ENCODE data around the gene GBP1.
"Not testable (repeated sequence)": the region's sequence is repeated elsewhere in the genome, so short reads cannot be mapped to it uniquely, and the experiment has no call there.

The GBP1 gene

DNA sequence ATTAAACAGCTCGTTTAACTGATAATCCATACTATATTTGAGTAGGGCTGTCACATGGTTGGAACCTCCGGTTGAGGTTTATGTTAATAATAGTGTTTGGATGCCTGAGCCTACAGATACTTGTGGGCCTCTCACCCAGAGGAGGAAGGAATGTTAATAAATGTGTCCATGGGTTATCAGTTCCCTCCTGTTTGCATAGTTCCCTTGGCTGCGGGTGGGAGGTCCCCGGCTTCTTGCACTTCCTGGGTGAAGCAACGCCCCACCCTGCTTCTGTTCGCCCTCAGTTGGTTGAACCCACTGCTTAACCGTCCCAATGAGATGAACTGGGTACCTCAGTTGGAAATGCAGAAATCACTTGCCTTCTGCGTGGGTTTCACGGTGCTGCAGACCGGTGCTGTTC is 23.6 kb upstream of the GBP1 start:
- no peak for DNase-seq
- H3K36me3 ChIP-seq (ENCODE audit: control insufficient read depth, insufficient read depth, low read length): no peaks in the 10 kb centered on the region
- no peaks in the 10 kb centered on the region for H3K4me1 ChIP-seq (ENCODE audit: control insufficient read depth, insufficient read depth, low read length, poor library complexity, severe bottlenecking)
- H3K9me3 ChIP-seq (ENCODE audit: control insufficient read depth, low read length): no peaks in the 10 kb centered on the region
- H3K4me3 ChIP-seq (ENCODE audit: insufficient read depth, low read depth, low read length, poor library complexity, severe bottlenecking): no peak overlapping the region
- no peak overlapping the region for H3K27ac ChIP-seq (ENCODE audit: insufficient read depth, low read length, poor library complexity, severe bottlenecking)
- H3K27me3 ChIP-seq (replicated peaks; ENCODE audit: control insufficient read depth, insufficient read depth, low read length, poor library complexity, severe bottlenecking): peaks cover 2% of the 10 kb centered on the region

DNA sequence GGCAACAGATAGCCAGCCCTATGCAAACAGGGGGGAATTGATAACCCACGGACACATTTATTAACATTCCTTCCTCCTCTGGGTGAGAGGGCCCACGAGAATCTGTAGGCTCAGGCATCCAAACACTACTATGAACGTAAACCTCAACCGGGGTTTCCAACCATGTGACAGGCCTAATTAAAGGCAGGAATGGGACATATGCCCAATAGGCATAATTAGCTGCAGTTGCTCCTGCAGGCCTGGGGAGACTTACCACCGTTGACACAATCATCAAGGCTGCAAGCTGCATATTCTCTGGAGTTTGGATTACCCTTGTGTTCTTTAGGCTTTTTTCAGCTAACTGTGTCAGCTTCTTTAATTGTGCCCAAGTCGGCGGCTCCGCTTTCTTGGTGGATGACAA is 22.2 kb upstream of the GBP1 start:
- no peaks in the 10 kb centered on the region for H3K27me3 ChIP-seq (replicated peaks; ENCODE audit: control insufficient read depth, insufficient read depth, low read length, poor library complexity, severe bottlenecking)
- no peak for DNase-seq
- no peaks in the 10 kb centered on the region for H3K9me3 ChIP-seq (ENCODE audit: control insufficient read depth, low read length)
- H3K36me3 ChIP-seq (ENCODE audit: control insufficient read depth, insufficient read depth, low read length): no peaks in the 10 kb centered on the region
- H3K4me3 ChIP-seq (ENCODE audit: insufficient read depth, low read depth, low read length, poor library complexity, severe bottlenecking): no peak overlapping the region
- H3K4me1 ChIP-seq (ENCODE audit: control insufficient read depth, insufficient read depth, low read length, poor library complexity, severe bottlenecking): no peaks in the 10 kb centered on the region
- H3K27ac ChIP-seq (ENCODE audit: insufficient read depth, low read length, poor library complexity, severe bottlenecking): no peak overlapping the region

DNA sequence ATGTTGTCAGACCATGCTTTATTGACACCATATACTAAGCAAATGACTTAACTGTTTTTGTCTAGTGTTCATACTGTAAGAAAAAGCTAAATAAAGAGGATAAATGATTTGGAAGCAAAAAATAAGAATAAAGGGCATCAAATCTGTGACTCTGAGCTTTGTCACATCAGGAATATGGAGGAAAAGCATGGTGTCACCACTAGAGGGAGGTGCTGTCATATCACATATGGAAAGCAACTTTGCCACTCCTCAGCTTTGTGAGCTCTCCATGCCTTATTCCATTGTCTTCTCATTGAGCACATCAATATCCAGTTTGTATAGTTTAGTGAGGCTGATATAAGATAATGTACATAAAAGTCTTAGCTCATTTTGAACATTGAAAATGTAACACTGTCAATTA is 20.8 kb upstream of the GBP1 start:
- Histone ChIP-seq H3K4me3 (ENCODE audit: insufficient read depth, low read depth, low read length, poor library complexity, severe bottlenecking) (no peak overlapping the region), H3K4me1 (ENCODE audit: control insufficient read depth, insufficient read depth, low read length, poor library complexity, severe bottlenecking) (no peaks in the 10 kb centered on the region), H3K27ac (ENCODE audit: insufficient read depth, low read length, poor library complexity, severe bottlenecking) (no peak overlapping the region), H3K36me3 (ENCODE audit: control insufficient read depth, insufficient read depth, low read length) (no peaks in the 10 kb centered on the region), H3K27me3 (replicated peaks; ENCODE audit: control insufficient read depth, insufficient read depth, low read length, poor library complexity, severe bottlenecking) (no peaks in the 10 kb centered on the region), H3K9me3 (ENCODE audit: control insufficient read depth, low read length) (no peaks in the 10 kb centered on the region)
- peak in 1 of 3 donors; percentile 36 for DNase-seq

DNA sequence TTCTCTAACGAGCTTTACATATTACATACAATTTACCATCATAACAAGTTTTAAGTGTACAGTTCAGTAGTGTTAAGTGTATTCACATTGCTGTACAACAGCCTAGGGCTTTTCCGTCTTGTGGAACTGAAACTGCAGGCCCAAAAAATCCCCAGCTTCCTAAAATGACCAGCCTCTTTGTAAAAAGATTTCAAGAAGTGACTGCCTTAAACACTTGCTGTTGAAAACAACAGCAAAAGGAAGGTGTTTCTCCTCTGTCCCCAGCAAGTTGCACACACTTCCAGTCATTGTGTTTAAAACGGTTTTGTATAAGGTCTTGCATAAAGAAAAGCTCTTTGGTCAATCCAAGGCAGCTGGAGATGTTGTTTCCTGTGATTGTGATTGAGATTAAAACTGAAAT is 16.0 kb upstream of the GBP1 start:
- H3K27me3 ChIP-seq (replicated peaks; ENCODE audit: control insufficient read depth, insufficient read depth, low read length, poor library complexity, severe bottlenecking): no peaks in the 10 kb centered on the region
- H3K36me3 ChIP-seq (ENCODE audit: control insufficient read depth, insufficient read depth, low read length): no peaks in the 10 kb centered on the region
- no peaks in the 10 kb centered on the region for H3K9me3 ChIP-seq (ENCODE audit: control insufficient read depth, low read length)
- H3K27ac ChIP-seq (ENCODE audit: insufficient read depth, low read length, poor library complexity, severe bottlenecking): no peak overlapping the region
- no peak overlapping the region for H3K4me3 ChIP-seq (ENCODE audit: insufficient read depth, low read depth, low read length, poor library complexity, severe bottlenecking)
- no peak for DNase-seq
- H3K4me1 ChIP-seq (ENCODE audit: control insufficient read depth, insufficient read depth, low read length, poor library complexity, severe bottlenecking): no peaks in the 10 kb centered on the region

DNA sequence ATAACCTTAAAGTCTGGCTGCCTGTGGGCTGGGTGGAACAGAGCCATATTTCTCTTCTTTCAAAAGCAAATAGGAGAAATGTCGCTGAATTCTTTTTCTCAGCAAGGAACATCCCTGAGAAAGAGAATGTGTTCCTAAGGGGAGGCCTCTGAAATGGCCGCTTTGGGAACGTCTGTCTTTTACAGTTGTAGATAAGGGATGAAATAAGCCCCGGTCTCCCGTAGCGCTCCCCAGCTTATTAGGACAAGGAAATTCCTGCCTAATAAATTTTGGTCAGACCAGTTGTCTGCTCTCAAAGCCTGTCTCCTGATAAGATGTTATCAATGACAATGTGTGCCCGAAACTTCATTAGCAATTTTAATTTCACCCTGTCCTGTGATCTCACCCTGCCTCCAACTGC is 15.1 kb upstream of the GBP1 start:
- not testable (repeated sequence) for H3K4me1 ChIP-seq (ENCODE audit: control insufficient read depth, insufficient read depth, low read length, poor library complexity, severe bottlenecking); H3K36me3 ChIP-seq (ENCODE audit: control insufficient read depth, insufficient read depth, low read length); H3K27me3 ChIP-seq (replicated peaks; ENCODE audit: control insufficient read depth, insufficient read depth, low read length, poor library complexity, severe bottlenecking); DNase-seq; H3K27ac ChIP-seq (ENCODE audit: insufficient read depth, low read length, poor library complexity, severe bottlenecking); H3K4me3 ChIP-seq (ENCODE audit: insufficient read depth, low read depth, low read length, poor library complexity, severe bottlenecking); H3K9me3 ChIP-seq (ENCODE audit: control insufficient read depth, low read length)

DNA sequence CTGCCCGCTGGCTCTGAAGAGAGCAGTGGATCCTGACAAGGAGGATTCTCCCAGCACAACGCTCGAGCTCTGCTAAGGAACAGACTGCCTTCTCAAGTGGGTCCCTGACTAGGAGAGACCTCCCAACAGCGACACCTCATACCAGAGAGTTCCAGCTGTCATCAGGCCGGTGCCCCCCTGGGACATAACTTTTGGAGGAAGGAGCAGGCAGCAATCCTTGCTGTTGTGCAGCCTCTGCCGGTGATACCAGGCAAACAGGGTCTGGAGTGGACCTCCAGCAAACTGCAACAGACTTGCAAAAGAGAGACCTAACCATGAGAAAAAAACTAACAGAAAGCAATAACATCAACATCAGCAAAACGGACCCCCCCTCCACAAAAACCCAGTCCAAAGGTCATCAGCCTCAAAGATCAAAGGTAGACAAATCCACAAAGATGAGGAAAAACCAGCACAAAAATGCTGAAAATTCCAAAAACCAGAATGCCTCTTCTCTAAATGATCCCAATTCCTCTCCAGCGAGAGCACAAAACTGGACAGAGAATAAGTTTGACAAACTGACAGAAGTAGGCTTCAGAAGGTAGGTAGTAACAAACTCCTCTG is 7.6 kb upstream of the GBP1 start:
- not testable (repeated sequence) for H3K36me3 ChIP-seq (ENCODE audit: control insufficient read depth, insufficient read depth, low read length); DNase-seq; H3K9me3 ChIP-seq (ENCODE audit: control insufficient read depth, low read length); H3K4me3 ChIP-seq (ENCODE audit: insufficient read depth, low read depth, low read length, poor library complexity, severe bottlenecking); H3K27me3 ChIP-seq (replicated peaks; ENCODE audit: control insufficient read depth, insufficient read depth, low read length, poor library complexity, severe bottlenecking); H3K27ac ChIP-seq (ENCODE audit: insufficient read depth, low read length, poor library complexity, severe bottlenecking); H3K4me1 ChIP-seq (ENCODE audit: control insufficient read depth, insufficient read depth, low read length, poor library complexity, severe bottlenecking)

DNA sequence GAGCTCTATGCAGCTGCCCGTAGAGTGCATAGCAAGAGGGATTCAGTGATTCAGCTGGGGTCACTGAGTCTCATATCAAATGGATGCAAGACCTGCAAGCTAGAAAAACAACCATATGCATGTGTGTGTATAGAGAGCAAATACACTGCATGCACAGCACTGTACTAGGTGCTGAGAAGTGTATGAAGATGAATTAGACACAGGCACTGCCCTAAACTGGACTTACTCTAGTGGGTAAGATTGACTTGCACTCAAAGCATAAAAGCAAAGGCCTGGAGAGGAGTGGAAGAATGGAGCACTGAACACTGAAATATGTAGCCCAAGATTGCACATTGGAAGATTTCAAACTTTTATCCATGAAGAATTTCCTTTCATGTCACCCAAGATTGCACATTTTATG is 5.5 kb upstream of the GBP1 start:
- no peak overlapping the region for H3K27ac ChIP-seq (ENCODE audit: insufficient read depth, low read length, poor library complexity, severe bottlenecking)

DNA sequence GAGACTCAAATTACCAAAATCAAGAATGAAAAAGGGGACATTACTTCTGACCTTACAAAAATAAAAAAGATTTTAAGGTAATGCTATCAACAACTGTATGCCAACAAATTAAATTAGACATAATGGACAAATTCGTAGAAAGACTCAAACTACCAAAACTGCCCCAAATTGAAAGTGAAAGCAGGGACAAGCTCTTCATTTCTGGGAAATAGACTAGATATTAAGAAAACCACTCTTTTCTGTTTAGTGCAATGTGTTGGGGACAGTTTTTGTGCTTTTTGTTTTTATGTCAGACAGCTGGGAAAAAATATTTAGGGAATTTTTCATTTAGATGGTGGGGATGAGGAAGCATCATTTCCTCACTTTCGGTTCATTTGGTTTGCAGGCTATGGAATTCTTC is 4.9 kb upstream of the GBP1 start:
- Histone ChIP-seq H3K36me3 (ENCODE audit: control insufficient read depth, insufficient read depth, low read length) (no peaks in the 10 kb centered on the region), H3K27ac (ENCODE audit: insufficient read depth, low read length, poor library complexity, severe bottlenecking) (peak overlapping the region; percentile 42), H3K4me3 (ENCODE audit: insufficient read depth, low read depth, low read length, poor library complexity, severe bottlenecking) (peak overlapping the region; percentile 47), H3K27me3 (replicated peaks; ENCODE audit: control insufficient read depth, insufficient read depth, low read length, poor library complexity, severe bottlenecking) (no peaks in the 10 kb centered on the region), H3K4me1 (ENCODE audit: control insufficient read depth, insufficient read depth, low read length, poor library complexity, severe bottlenecking) (peaks cover 4% of the 10 kb centered on the region), H3K9me3 (ENCODE audit: control insufficient read depth, low read length) (no peaks in the 10 kb centered on the region)
- no peak for DNase-seq

More for the DNA sequence above, 5.5 kb upstream of the GBP1 start:
- Histone ChIP-seq H3K27me3 (replicated peaks; ENCODE audit: control insufficient read depth, insufficient read depth, low read length, poor library complexity, severe bottlenecking) (no peaks in the 10 kb centered on the region), H3K4me1 (ENCODE audit: control insufficient read depth, insufficient read depth, low read length, poor library complexity, severe bottlenecking) (peaks cover 4% of the 10 kb centered on the region), H3K4me3 (ENCODE audit: insufficient read depth, low read depth, low read length, poor library complexity, severe bottlenecking) (peak overlapping the region; percentile 47), H3K9me3 (ENCODE audit: control insufficient read depth, low read length) (no peaks in the 10 kb centered on the region), H3K36me3 (ENCODE audit: control insufficient read depth, insufficient read depth, low read length) (no peaks in the 10 kb centered on the region)
- DNase-seq: no peak

DNA sequence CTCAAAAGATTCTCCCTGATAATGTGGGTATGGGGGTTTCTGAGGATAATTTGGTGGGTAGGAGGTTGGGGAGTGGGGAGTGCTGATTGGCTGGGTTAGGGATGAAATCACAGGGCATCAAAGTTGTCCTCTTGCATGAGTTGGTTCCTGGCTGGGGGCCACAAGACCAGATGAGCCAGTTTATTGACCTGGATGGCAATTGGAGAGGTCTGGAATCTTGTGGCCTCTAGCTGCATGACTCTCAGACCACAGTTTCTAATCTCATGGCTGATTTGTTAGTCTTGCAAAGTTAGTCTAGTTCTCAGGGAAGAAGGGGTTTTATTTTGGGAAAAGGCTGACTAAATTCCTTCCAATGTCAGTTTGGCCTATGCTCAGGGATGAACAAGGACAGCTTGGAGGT is 3.3 kb upstream of the GBP1 start:
- no peaks in the 10 kb centered on the region for H3K27me3 ChIP-seq (replicated peaks; ENCODE audit: control insufficient read depth, insufficient read depth, low read length, poor library complexity, severe bottlenecking)
- no peak for DNase-seq
- no peak overlapping the region for H3K4me3 ChIP-seq (ENCODE audit: insufficient read depth, low read depth, low read length, poor library complexity, severe bottlenecking)
- H3K36me3 ChIP-seq (ENCODE audit: control insufficient read depth, insufficient read depth, low read length): no peaks in the 10 kb centered on the region
- H3K9me3 ChIP-seq (ENCODE audit: control insufficient read depth, low read length): no peaks in the 10 kb centered on the region
- H3K4me1 ChIP-seq (ENCODE audit: control insufficient read depth, insufficient read depth, low read length, poor library complexity, severe bottlenecking): peaks cover 4% of the 10 kb centered on the region
- no peak overlapping the region for H3K27ac ChIP-seq (ENCODE audit: insufficient read depth, low read length, poor library complexity, severe bottlenecking)

DNA sequence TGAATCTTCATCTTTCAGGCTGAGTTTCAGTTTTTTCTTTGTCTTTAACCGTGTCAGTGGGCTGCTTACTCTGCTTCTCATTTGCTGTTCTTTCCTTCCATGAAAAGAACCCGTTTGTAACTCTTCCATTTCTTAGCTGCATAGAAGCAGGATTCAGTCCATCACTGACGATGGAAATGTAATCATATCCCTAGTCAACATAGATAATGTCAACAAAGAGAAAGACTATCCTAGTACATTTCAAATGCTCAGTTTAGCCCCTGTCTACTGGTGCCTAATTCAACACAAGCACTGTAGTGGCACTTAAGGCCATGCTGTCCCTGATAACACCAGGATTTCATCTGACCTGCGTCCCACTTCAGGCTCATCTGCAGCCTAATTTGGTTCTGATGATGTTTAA is 376 bp downstream of the GBP1 start:
- peaks cover 5% of the 10 kb centered on the region for H3K36me3 ChIP-seq (ENCODE audit: control insufficient read depth, insufficient read depth, low read length)
- peak overlapping the region; percentile 74 for H3K27ac ChIP-seq (ENCODE audit: insufficient read depth, low read length, poor library complexity, severe bottlenecking)
- peak overlapping the region; percentile 56 for H3K4me3 ChIP-seq (ENCODE audit: insufficient read depth, low read depth, low read length, poor library complexity, severe bottlenecking)
- no peak for DNase-seq
- H3K27me3 ChIP-seq (replicated peaks; ENCODE audit: control insufficient read depth, insufficient read depth, low read length, poor library complexity, severe bottlenecking): no peaks in the 10 kb centered on the region
- peaks cover 10% of the 10 kb centered on the region for H3K4me1 ChIP-seq (ENCODE audit: control insufficient read depth, insufficient read depth, low read length, poor library complexity, severe bottlenecking)
- H3K9me3 ChIP-seq (ENCODE audit: control insufficient read depth, low read length): no peaks in the 10 kb centered on the region
